Endothelial cell of umbilical vein (primary cell): ENCODE measurements around the gene TBC1D19. TPM values are rescaled to one million over a fixed set of nuclear protein-coding genes. Genes with fewer than 3 reads are reported as not detected.

ENCODE experiments used
- BruUV-seq: library from RNA; stranded (reverse); fragments of 400-500 nt; replicated peaks from 2 replicates; lab custom pipeline; 2021; lab: Mats Ljungman, UMichigan
- CTCF ChIA-PET: fragments of 300-600, 350-600 bp; sonication (Branson Sonifier 250); formaldehyde crosslinking; loops from one replicate; lab custom pipeline; 2021; ENCODE audit warnings: antibody characterized with exemption, inconsistent platforms; lab: Charles Lee
- POLR2A ChIA-PET: fragments of 300-600, 350-600 bp; sonication (Branson Sonifier 250); formaldehyde crosslinking; loops from one replicate; lab custom pipeline; 2021; ENCODE audit warnings: antibody characterized with exemption, inconsistent platforms; lab: Charles Lee
- DNase-seq: peaks from one replicate; pipeline ENCODE4 v3.0.0-alpha.2; 2011; ENCODE audit warnings: low read depth, low spot score
- FAIRE-seq: peaks from 2 replicates; lab custom pipeline; 2011; peaks lifted over from hg19 to GRCh38; lab: Jason Lieb, UNC
- H2AFZ ChIP-seq: 2 replicates; pipeline ENCODE4 v1.6.0; 2012; ENCODE audit warnings: low read depth, low read length, control low read depth, inconsistent platforms
- H3K27ac ChIP-seq: 2 replicates; pipeline ENCODE4 v1.5.1; 2011; ENCODE audit warnings: low read depth, mild to moderate bottlenecking, control low read depth, low read length, moderate library complexity; ENCODE audit not compliant: insufficient read depth
- H3K27me3 ChIP-seq, 2 experiments: 2 replicates each; pipeline versions ENCODE4 v1.6.0 to v1.6.1; 2011; ENCODE audit warnings: low read length in 2 of 2, mixed read lengths in 1 of 2; ENCODE audit not compliant: control insufficient read depth in 2 of 2, insufficient read depth in 2 of 2
- H3K36me3 ChIP-seq, 2 experiments: 2 replicates in 1 of 2; 3 replicates in 1 of 2; pipeline ENCODE4 v1.5.1; 2011; ENCODE audit warnings: low read length in 2 of 2, mild to moderate bottlenecking in 1 of 2, moderate library complexity in 1 of 2; ENCODE audit not compliant: control insufficient read depth in 2 of 2, insufficient read depth in 2 of 2; ENCODE audit errors: extremely low read depth in 1 of 2
- H3K4me1 ChIP-seq: 3 replicates; pipeline ENCODE4 v1.5.1; 2011; ENCODE audit warnings: mild to moderate bottlenecking, low read length; ENCODE audit not compliant: control insufficient read depth, insufficient read depth; ENCODE audit errors: extremely low read depth
- H3K4me2 ChIP-seq: 2 replicates; pipeline ENCODE4 v1.6.1; 2011; ENCODE audit warnings: low read length, control low read depth, mixed read lengths; ENCODE audit not compliant: insufficient read depth
- H3K4me3 ChIP-seq, 3 experiments: fragments of 200-600 bp in 1 of 3; sonication (generic), shearing (Covaris generic) in 1 of 3; replicated peaks in 1 of 3; 2 replicates each; pipeline ENCODE4 v1.5.1; 2011 to 2016; ENCODE audit warnings: control low read depth in 3 of 3, low read length in 3 of 3, mild to moderate bottlenecking in 2 of 3, inconsistent platforms in 1 of 3, low read depth in 1 of 3, moderate library complexity in 1 of 3; ENCODE audit not compliant: insufficient read depth in 1 of 3
- H3K79me2 ChIP-seq: 2 replicates; pipeline ENCODE4 v1.6.0; 2012; ENCODE audit warnings: low read length, inconsistent platforms; ENCODE audit not compliant: control insufficient read depth, insufficient read depth
- H3K9ac ChIP-seq: replicated peaks from 2 replicates; pipeline ENCODE3; 2011; ENCODE audit warnings: low read length, control low read depth; ENCODE audit not compliant: insufficient read depth; ENCODE audit errors: extremely low read depth
- H3K9me1 ChIP-seq: replicated peaks from 3 replicates; pipeline ENCODE4 v1.6.0; 2011; ENCODE audit warnings: mild to moderate bottlenecking, low read length; ENCODE audit not compliant: control insufficient read depth, insufficient read depth; ENCODE audit errors: extremely low read depth
- H3K9me3 ChIP-seq: replicated peaks from 2 replicates; pipeline ENCODE4 v1.5.1; 2012; ENCODE audit warnings: low read length, inconsistent platforms; ENCODE audit not compliant: control insufficient read depth, insufficient read depth
- H4K20me1 ChIP-seq: replicated peaks from 2 replicates; pipeline ENCODE3; 2011; ENCODE audit warnings: mild to moderate bottlenecking, low read length; ENCODE audit not compliant: control insufficient read depth, insufficient read depth; ENCODE audit errors: extremely low read depth
- CTCF ChIP-seq, 2 donors: IDR thresholded peaks; 1 replicate in 1 of 2; 2 replicates in 1 of 2; pipeline ENCODE4 v1.5.1; 2011; ENCODE audit warnings: low read length in 2 of 2, mild to moderate bottlenecking in 2 of 2, moderate library complexity in 2 of 2, control low read depth in 1 of 2, inconsistent platforms in 1 of 2, low read depth in 1 of 2; ENCODE audit not compliant: insufficient read depth in 1 of 2; ENCODE audit errors: extremely low read depth in 1 of 2
- EZH2 ChIP-seq: IDR thresholded peaks from 2 replicates; pipeline ENCODE4 v1.6.1; 2012; ENCODE audit warnings: borderline replicate concordance, low read depth, mild to moderate bottlenecking, moderate library complexity, low read length, inconsistent platforms; ENCODE audit not compliant: severe bottlenecking
- FOS ChIP-seq: IDR thresholded peaks from 2 replicates; pipeline ENCODE4 v1.6.1; 2011; ENCODE audit warnings: mild to moderate bottlenecking, low read length, moderate library complexity, borderline replicate concordance; ENCODE audit not compliant: insufficient read depth
- GATA2 ChIP-seq: IDR thresholded peaks from 2 replicates; pipeline ENCODE4 v1.7.0; 2011; ENCODE audit warnings: low read depth, mild to moderate bottlenecking, moderate library complexity, mixed read lengths, low read length; ENCODE audit not compliant: insufficient read length, insufficient read depth
- JUN ChIP-seq: IDR thresholded peaks from 2 replicates; pipeline ENCODE4 v1.6.1; 2011; ENCODE audit warnings: borderline replicate concordance, low read depth; ENCODE audit not compliant: insufficient read length, insufficient read depth
- MAX ChIP-seq: IDR thresholded peaks from 2 replicates; pipeline ENCODE4 v1.6.1; 2011; ENCODE audit not compliant: insufficient read depth, insufficient read length
- MYC ChIP-seq: IDR thresholded peaks from one replicate; pipeline ENCODE4 v1.6.1; 2011; ENCODE audit warnings: mild to moderate bottlenecking, low read depth, low read length
- POLR2A ChIP-seq: IDR thresholded peaks from 2 replicates; pipeline ENCODE4 v1.6.1; 2012; ENCODE audit warnings: low read depth, mild to moderate bottlenecking, control low read depth, low read length
- POLR2AphosphoS5 ChIP-seq: IDR thresholded peaks from 2 replicates; pipeline ENCODE4 v1.6.1; 2012; ENCODE audit warnings: low read depth, mild to moderate bottlenecking, control low read depth, low read length, moderate library complexity; ENCODE audit not compliant: insufficient read depth
- dilution Hi-C: fragments of 300-500 bp; cut with MboI; formaldehyde crosslinking; loops from one replicate; pipeline ENCODE4 v1.15.0; 2019; ENCODE audit warnings: low sequenced_read_pairs; ENCODE audit not compliant: extremely low pct_ligation_motif_present
- intact Hi-C: fragments of 100-400 bp; cut with micrococcal nuclease; formaldehyde crosslinking; loops from one replicate; pipeline ENCODE4 v1.10.0; 2022
- polyA plus RNA-seq, 4 experiments: library from polyadenylated mRNA; depleted of rRNA in 3 of 4; stranded (reverse) in 3 of 4; unstranded in 1 of 4; fragments of >200 nt; gene quantifications; 2 replicates each; pipeline versions ENCODE4 v1.2.1 to v1.2.3, GENCODE V29; 2011 to 2012; ENCODE audit warnings: missing spikeins in 1 of 4
- total RNA-seq: library from RNA; stranded (reverse); gene quantifications from 2 replicates; pipeline ENCODE4 v1.2.3, GENCODE V29; 2021

Gene TBC1D19
- total and polyA plus RNA-seq, 2 donors (not counting 3 experiments of a cell fraction or from before 2014, with no cell fraction given): 4.4 to 5.9 TPM

GRCh38 chr4:26634237-26634636, 50.4 kb downstream of the TBC1D19 start:
- no peaks in the 10 kb centered on the region for H3K9me3 ChIP-seq
- ChIA-PET POLR2A (no interaction called here), CTCF (no interaction called here)
- dilution Hi-C loops (no loop called here), intact Hi-C loops (no loop called here)
- no peaks in the 10 kb centered on the region for H4K20me1 ChIP-seq
- H2AFZ ChIP-seq: no peak overlapping the region
- H3K79me2 ChIP-seq: no peaks in the 10 kb centered on the region
- H3K36me3 ChIP-seq: no peaks in the 10 kb centered on the region
- TF ChIP-seq MYC (no peak), EZH2 (no peak), POLR2A (no peak), CTCF (IDR thresholded peaks at IDR 0.05; ENCODE audit: extremely low read depth in 1 of 2, insufficient read depth in 1 of 2, low read depth in 1 of 2, low read length in 2 of 2) (no peak), FOS (no peak), MAX (no peak), POLR2AphosphoS5 (no peak), JUN (no peak), GATA2 (no peak)
- no peak overlapping the region for H3K4me2 ChIP-seq
- H3K9me1 ChIP-seq: no peaks in the 10 kb centered on the region
- no peaks in the 10 kb centered on the region for H3K27me3 ChIP-seq
- BruUV-seq: no TSS peak
- no peak for DNase-seq
- no peak overlapping the region for H3K27ac ChIP-seq
- H3K4me1 ChIP-seq: no peaks in the 10 kb centered on the region
- H3K9ac ChIP-seq: no peak overlapping the region
- no peak overlapping the region for H3K4me3 ChIP-seq
- no peak for FAIRE-seq
